Gastroesophageal sphincter (tissue), 4 donors: Measurements from ENCODE around the gene WSCD2. TPM values are rescaled to one million over a fixed set of nuclear protein-coding genes. Genes with fewer than 3 reads are reported as not detected.

Experiments used
- ATAC-seq: fragments of 150-250 bp; one replicate; pipeline ENCODE4 v1.9.1; 2016; ENCODE audit warnings: mild to moderate bottlenecking, moderate library complexity
- H3K27ac ChIP-seq, 4 donors: fragments of 200-600 bp; sonication (generic) in 3 of 4; 1 replicate in 3 of 4; 2 replicates in 1 of 4; pipeline ENCODE4 v1.5.1; 2016 to 2019
- H3K27me3 ChIP-seq: fragments of 200-600 bp; sonication (generic); one replicate; pipeline ENCODE4 v1.5.1; 2019
- H3K36me3 ChIP-seq, 2 donors: fragments of 200-600 bp; sonication (generic); one replicate each; pipeline ENCODE4 v1.5.1; 2019; ENCODE audit warnings: control low read depth in 1 of 2
- H3K4me1 ChIP-seq, 3 donors: fragments of 200-600 bp; sonication (generic); 1 replicate in 2 of 3; 2 replicates in 1 of 3; pipeline ENCODE4 v1.5.1; 2016 to 2019; ENCODE audit warnings: control low read depth in 2 of 3
- H3K4me3 ChIP-seq, 2 donors: fragments of 200-600 bp; sonication (generic); one replicate each; pipeline ENCODE4 v1.5.1; 2019; ENCODE audit warnings: mild to moderate bottlenecking in 1 of 2, moderate library complexity in 1 of 2
- H3K9me3 ChIP-seq, 3 donors: fragments of 200-600 bp; sonication (generic); one replicate each; pipeline ENCODE4 v1.5.1; 2017 to 2019; ENCODE audit warnings: control low read depth in 2 of 3
- EP300 ChIP-seq: sonication (generic); formaldehyde crosslinking; IDR thresholded peaks from one replicate; pipeline ENCODE4 v1.6.1; 2017; ENCODE audit warnings: antibody characterized with exemption, mild to moderate bottlenecking
- POLR2A ChIP-seq, 2 donors: fragments of 450-650 bp; IDR thresholded peaks; one replicate each; pipeline ENCODE4 v1.6.1; 2017; ENCODE audit warnings: antibody characterized with exemption in 2 of 2, mild to moderate bottlenecking in 2 of 2, moderate library complexity in 1 of 2
- POLR2AphosphoS5 ChIP-seq: sonication (generic); formaldehyde crosslinking; IDR thresholded peaks from one replicate; pipeline ENCODE4 v1.6.1; 2017; ENCODE audit warnings: antibody characterized with exemption
- WGBS, 2 donors: methylation state at CpG; one replicate each; pipeline ENCODE4 v1.1.5; 2018; ENCODE audit warnings: low coverage in 1 of 2; 5-methylcytosine and 5-hydroxymethylcytosine counted together
- total RNA-seq, 4 donors: library from RNA; depleted of rRNA; stranded (reverse); fragments of >200 nt; gene quantifications; one replicate each; pipeline ENCODE4 v1.1.0, GENCODE V29; 2016
- TF ChIP-seq, protein P1 (sequence below), 4 experiments: fragments of 200-600 bp in 2 of 4; fragments of 450-650 bp in 2 of 4; sonication (generic) in 1 of 4; IDR thresholded peaks; one replicate each; pipeline ENCODE4 v1.5.1; 2017 to 2019; ENCODE audit warnings: antibody characterized with exemption in 4 of 4, mild to moderate bottlenecking in 2 of 4, moderate library complexity in 2 of 4

The WSCD2 gene
- total RNA-seq, 4 donors from 2014 or later: 5.0 to 86.1 (median 31.6) TPM

DNA sequence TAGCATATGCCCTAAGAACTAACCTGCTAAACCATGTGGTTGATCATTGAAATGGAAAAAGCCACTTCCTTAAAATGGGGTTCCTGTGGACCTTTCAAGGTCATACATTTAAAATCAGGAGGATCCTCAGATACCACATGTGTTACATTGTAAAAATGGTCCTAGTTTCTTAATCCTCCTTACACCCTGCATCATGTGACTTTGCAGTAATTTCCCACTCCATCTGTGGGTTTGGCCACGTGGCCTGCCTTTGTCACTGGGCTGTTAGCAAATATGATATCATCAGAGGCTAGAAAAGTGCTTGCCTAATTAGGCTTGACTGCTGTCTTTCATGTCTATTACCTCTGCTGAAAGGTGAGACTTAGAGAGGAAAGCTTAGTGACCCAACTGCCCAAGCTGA lies 139.3 kb downstream of the WSCD2 start:
- 38 to 50% methylated on average over 1 of the region's 1 CpG for WGBS, 2 donors
- no peak for TF ChIP-seq EP300
- TF ChIP-seq, protein P1, sequence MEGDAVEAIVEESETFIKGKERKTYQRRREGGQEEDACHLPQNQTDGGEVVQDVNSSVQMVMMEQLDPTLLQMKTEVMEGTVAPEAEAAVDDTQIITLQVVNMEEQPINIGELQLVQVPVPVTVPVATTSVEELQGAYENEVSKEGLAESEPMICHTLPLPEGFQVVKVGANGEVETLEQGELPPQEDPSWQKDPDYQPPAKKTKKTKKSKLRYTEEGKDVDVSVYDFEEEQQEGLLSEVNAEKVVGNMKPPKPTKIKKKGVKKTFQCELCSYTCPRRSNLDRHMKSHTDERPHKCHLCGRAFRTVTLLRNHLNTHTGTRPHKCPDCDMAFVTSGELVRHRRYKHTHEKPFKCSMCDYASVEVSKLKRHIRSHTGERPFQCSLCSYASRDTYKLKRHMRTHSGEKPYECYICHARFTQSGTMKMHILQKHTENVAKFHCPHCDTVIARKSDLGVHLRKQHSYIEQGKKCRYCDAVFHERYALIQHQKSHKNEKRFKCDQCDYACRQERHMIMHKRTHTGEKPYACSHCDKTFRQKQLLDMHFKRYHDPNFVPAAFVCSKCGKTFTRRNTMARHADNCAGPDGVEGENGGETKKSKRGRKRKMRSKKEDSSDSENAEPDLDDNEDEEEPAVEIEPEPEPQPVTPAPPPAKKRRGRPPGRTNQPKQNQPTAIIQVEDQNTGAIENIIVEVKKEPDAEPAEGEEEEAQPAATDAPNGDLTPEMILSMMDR (IDR thresholded peaks at IDR 0.05): no peak
- no peak for TF ChIP-seq POLR2AphosphoS5
- TF ChIP-seq POLR2A (IDR thresholded peaks at IDR 0.05): no peak
- H3K27ac ChIP-seq: no peak overlapping the region

DNA sequence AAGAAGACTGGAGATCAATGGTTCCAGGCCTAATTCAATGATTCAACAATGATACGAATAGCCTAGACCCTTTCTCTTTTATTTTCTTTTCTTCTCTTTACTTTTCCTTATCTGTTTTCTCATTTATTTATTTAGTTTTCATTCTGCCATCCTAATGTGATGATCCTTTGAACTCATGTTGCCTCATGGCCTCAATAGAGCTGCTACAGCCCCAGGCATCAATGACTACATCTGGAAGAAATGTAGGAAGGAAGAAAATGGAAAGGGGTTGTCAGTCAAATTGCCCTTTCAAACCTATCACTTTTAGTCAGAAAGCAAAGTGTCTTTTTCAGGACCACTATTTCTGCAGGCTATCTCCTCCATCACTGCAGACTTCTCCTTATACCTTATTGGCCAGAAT lies 140.1 kb downstream of the WSCD2 start:
- H3K4me1 ChIP-seq: no peaks in the 10 kb centered on the region
- H3K27ac ChIP-seq: no peak overlapping the region
- ATAC-seq: no peak
- no peak for TF ChIP-seq POLR2A (IDR thresholded peaks at IDR 0.05)
- TF ChIP-seq, protein P1 (IDR thresholded peaks at IDR 0.05): no peak
- TF ChIP-seq POLR2AphosphoS5: no peak
- TF ChIP-seq EP300: no peak
- WGBS, 2 donors: 92 to 100% methylated on average over 1 of the region's 1 CpG
- H3K9me3 ChIP-seq: peaks cover 0 to 5% (median 0%) of the 10 kb centered on the region in 3 donors
- no peaks in the 10 kb centered on the region for H3K36me3 ChIP-seq
- peaks cover 12% of the 10 kb centered on the region for H3K27me3 ChIP-seq
- H3K4me3 ChIP-seq: no peak overlapping the region

More for the DNA sequence above, 139.3 kb downstream of the WSCD2 start:
- Histone ChIP-seq H3K36me3 (no peaks in the 10 kb centered on the region), H3K4me3 (no peak overlapping the region), H3K4me1 (no peaks in the 10 kb centered on the region), H3K27me3 (peaks cover 18% of the 10 kb centered on the region), H3K9me3 (peaks cover 0 to 5% (median 0%) of the 10 kb centered on the region in 3 donors)
- ATAC-seq: no peak

DNA sequence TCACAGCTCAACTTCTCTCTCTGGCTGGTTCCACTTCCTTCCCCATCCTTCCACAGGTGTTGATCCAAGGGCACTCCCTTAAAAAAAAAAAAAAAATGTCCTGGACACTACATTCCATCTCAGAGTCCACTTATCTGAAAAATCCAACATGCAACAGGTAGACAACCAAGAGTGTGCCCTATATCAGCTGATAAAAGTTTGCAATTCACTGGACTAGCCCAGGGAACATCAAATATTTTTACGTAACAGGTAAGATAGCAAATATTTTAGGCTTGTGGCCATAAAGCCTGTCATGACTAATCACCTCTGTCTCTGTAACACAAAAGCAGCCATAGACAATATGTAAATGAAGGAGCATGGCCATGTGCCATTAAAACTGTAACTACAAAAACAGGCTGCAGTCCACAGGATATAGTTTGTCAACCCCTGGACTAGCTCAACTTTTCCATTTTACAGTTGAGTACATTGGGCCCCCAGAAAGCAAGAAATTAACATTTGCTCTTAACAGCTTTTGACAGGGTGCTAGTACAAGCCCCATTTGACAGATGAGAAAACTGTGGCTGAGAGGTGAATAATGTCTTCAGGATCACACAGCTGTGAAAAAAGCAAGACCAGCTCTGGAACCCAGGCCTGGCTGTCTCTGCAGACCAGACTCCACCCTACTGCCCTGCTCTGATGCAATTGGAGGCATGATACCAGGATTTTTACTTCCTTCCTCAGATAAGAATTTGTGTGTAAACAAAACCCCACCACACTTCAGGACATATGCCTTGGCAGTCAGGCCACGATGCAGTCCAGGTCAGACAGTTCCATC lies 141.2 kb downstream of the WSCD2 start:
- H3K9me3 ChIP-seq: peaks cover 0 to 13% (median 0%) of the 10 kb centered on the region in 3 donors
- no peak for ATAC-seq
- TF ChIP-seq EP300: no peak
- TF ChIP-seq POLR2A (IDR thresholded peaks at IDR 0.05): no peak
- no peak for TF ChIP-seq POLR2AphosphoS5
- TF ChIP-seq, protein P1 (IDR thresholded peaks at IDR 0.05): no peak
- H3K27ac ChIP-seq: no peak overlapping the region
- H3K4me3 ChIP-seq: no peak overlapping the region
- H3K36me3 ChIP-seq: no peaks in the 10 kb centered on the region
- H3K4me1 ChIP-seq: no peaks in the 10 kb centered on the region
- WGBS, 2 donors: 52 to 73% methylated on average over 1 to 2 of the region's 2 CpGs
- H3K27me3 ChIP-seq: peaks cover 2% of the 10 kb centered on the region

DNA sequence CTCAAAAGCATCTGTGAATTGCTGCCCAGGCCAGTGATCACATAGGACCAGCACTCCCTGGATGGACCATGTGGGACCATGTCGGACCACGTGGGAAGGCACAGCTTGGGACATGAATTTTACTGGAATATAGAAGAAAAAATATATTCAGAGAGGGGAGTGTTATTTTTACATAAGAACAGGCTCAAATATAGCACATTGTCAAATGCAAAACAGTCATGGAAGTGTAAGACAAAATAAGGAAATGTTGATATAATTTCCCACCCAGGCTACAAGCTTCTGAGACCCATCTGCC lies 141.7 kb downstream of the WSCD2 start:
- Histone ChIP-seq H3K4me3 (no peak overlapping the region), H3K36me3 (no peaks in the 10 kb centered on the region), H3K27me3 (no peaks in the 10 kb centered on the region), H3K9me3 (peaks cover 0 to 13% (median 0%) of the 10 kb centered on the region in 3 donors), H3K27ac (no peak overlapping the region), H3K4me1 (no peaks in the 10 kb centered on the region)
- 63% methylated on average over 2 of the region's 2 CpGs; no CpG with 5 or more reads in 1 of the 2 donors for WGBS, 2 donors
- no peak for ATAC-seq
- TF ChIP-seq POLR2AphosphoS5 (no peak), EP300 (no peak), POLR2A (IDR thresholded peaks at IDR 0.05) (no peak)
- TF ChIP-seq, protein P1 (IDR thresholded peaks at IDR 0.05): no peak
